Liver (tissue), 9 donors: ENCODE results near the gene NFIB. TPM values are rescaled to one million over a fixed set of nuclear protein-coding genes. Genes with fewer than 3 reads are reported as not detected.

Experiments
- DNase-seq: peaks from one replicate; pipeline ENCODE4 v3.0.0-alpha.2; 2017; ENCODE audit warnings: low spot score
- H3K27ac ChIP-seq, 2 donors: one replicate each; pipeline ENCODE4 v1.7.0; 2013; ENCODE audit warnings: inconsistent platforms in 2 of 2, low read length in 2 of 2, control low read depth in 1 of 2, low read depth in 1 of 2, mild to moderate bottlenecking in 1 of 2
- H3K27me3 ChIP-seq, 4 donors: one replicate each; pipeline versions ENCODE4 v1.6.1 to v1.7.0; 2013; ENCODE audit warnings: low read length in 3 of 4, inconsistent platforms in 1 of 4, mild to moderate bottlenecking in 1 of 4, moderate library complexity in 1 of 4; ENCODE audit not compliant: control insufficient read depth in 4 of 4, insufficient read depth in 4 of 4
- H3K36me3 ChIP-seq, 4 donors: one replicate each; pipeline versions ENCODE4 v1.6.1 to v1.7.0; 2013; ENCODE audit warnings: low read length in 3 of 4, mild to moderate bottlenecking in 3 of 4, low read depth in 1 of 4, moderate library complexity in 1 of 4; ENCODE audit not compliant: control insufficient read depth in 4 of 4, insufficient read depth in 3 of 4
- H3K4me1 ChIP-seq, 4 donors: one replicate each; pipeline versions ENCODE4 v1.6.1 to v1.7.0; 2013; ENCODE audit warnings: low read length in 3 of 4, mild to moderate bottlenecking in 3 of 4, moderate library complexity in 1 of 4; ENCODE audit not compliant: control insufficient read depth in 4 of 4, insufficient read depth in 4 of 4
- H3K4me3 ChIP-seq, 3 donors: one replicate each; pipeline versions ENCODE4 v1.6.1 to v1.7.0; 2013; ENCODE audit warnings: low read length in 3 of 3, control low read depth in 1 of 3, low read depth in 1 of 3, mild to moderate bottlenecking in 1 of 3
- H3K9ac ChIP-seq, 2 donors: one replicate each; pipeline ENCODE4 v1.7.0; 2013; ENCODE audit warnings: low read length in 2 of 2, mild to moderate bottlenecking in 2 of 2, moderate library complexity in 2 of 2, control low read depth in 1 of 2, low read depth in 1 of 2
- H3K9me3 ChIP-seq, 4 donors: one replicate each; pipeline versions ENCODE4 v1.6.1 to v1.7.0; 2013; ENCODE audit warnings: low read length in 3 of 4; ENCODE audit not compliant: control insufficient read depth in 4 of 4
- ATF3 ChIP-seq: IDR thresholded peaks from 2 replicates; pipeline ENCODE4 v1.6.1; 2016; ENCODE audit warnings: antibody characterized with exemption
- CTCF ChIP-seq: fragments of 150-350 bp; IDR thresholded peaks from 2 replicates; pipeline ENCODE4 v1.5.1; 2017; ENCODE audit warnings: improper control_type of control experiment, low read depth, low read length; ENCODE audit not compliant: missing input control
- EGR1 ChIP-seq, 2 donors: IDR thresholded peaks; 2 replicates each; pipeline ENCODE4 v1.6.1; 2016 to 2018; ENCODE audit warnings: antibody characterized with exemption in 2 of 2, low read depth in 2 of 2
- FOXA1 ChIP-seq: IDR thresholded peaks from 2 replicates; pipeline ENCODE4 v1.6.1; 2016; ENCODE audit warnings: antibody characterized with exemption
- FOXA2 ChIP-seq: IDR thresholded peaks from 2 replicates; pipeline ENCODE4 v1.6.1; 2016; ENCODE audit warnings: antibody characterized with exemption
- GABPA ChIP-seq, 2 donors: IDR thresholded peaks in 1 of 2; conservative IDR thresholded peaks in 1 of 2; 2 replicates each; pipeline ENCODE4 v1.6.1; 2016; ENCODE audit warnings: antibody characterized with exemption in 2 of 2, mild to moderate bottlenecking in 1 of 2, moderate library complexity in 1 of 2
- HNF4A ChIP-seq, 2 donors: conservative IDR thresholded peaks; 2 replicates each; pipeline ENCODE4 v1.6.1; 2016; ENCODE audit warnings: antibody characterized with exemption in 2 of 2, mild to moderate bottlenecking in 2 of 2
- JUND ChIP-seq, 2 donors: IDR thresholded peaks; 2 replicates each; pipeline ENCODE4 v1.6.1; 2016; ENCODE audit warnings: antibody characterized with exemption in 2 of 2
- MAX ChIP-seq: IDR thresholded peaks from 2 replicates; pipeline ENCODE4 v1.6.1; 2016; ENCODE audit warnings: antibody characterized with exemption
- NR2F2 ChIP-seq: IDR thresholded peaks from 2 replicates; pipeline ENCODE4 v1.6.1; 2016; ENCODE audit warnings: antibody characterized with exemption
- RAD21 ChIP-seq, 2 donors: IDR thresholded peaks; 2 replicates each; pipeline ENCODE4 v1.6.1; 2016; ENCODE audit warnings: antibody characterized with exemption in 2 of 2, mild to moderate bottlenecking in 2 of 2
- RXRA ChIP-seq, 2 donors: IDR thresholded peaks; 2 replicates each; pipeline ENCODE4 v1.6.1; 2017 to 2018; ENCODE audit warnings: antibody characterized with exemption in 2 of 2, mild to moderate bottlenecking in 1 of 2
- SP1 ChIP-seq: IDR thresholded peaks from 2 replicates; pipeline ENCODE4 v1.6.1; 2018; ENCODE audit warnings: antibody characterized with exemption, mild to moderate bottlenecking
- TAF1 ChIP-seq: conservative IDR thresholded peaks from 2 replicates; pipeline ENCODE4 v1.6.1; 2016; ENCODE audit warnings: antibody characterized with exemption, mild to moderate bottlenecking
- YY1 ChIP-seq: IDR thresholded peaks from 2 replicates; pipeline ENCODE4 v1.6.1; 2016; ENCODE audit warnings: antibody characterized with exemption, mild to moderate bottlenecking
- ZBTB33 ChIP-seq: IDR thresholded peaks from 2 replicates; pipeline ENCODE4 v1.6.1; 2016; ENCODE audit warnings: antibody characterized with exemption
- WGBS: extraction: QIAGEN DNeasy Blood & Tissue Kit; methylation state at CpG from one replicate; pipeline ENCODE4 v1.1.7; 2013; 5-methylcytosine and 5-hydroxymethylcytosine counted together
- polyA plus RNA-seq, 2 donors: library from polyadenylated mRNA; stranded (reverse) in 1 of 2; unstranded in 1 of 2; fragments of 200-250 nt in 1 of 2; fragments of >200 nt in 1 of 2; fragmentation: Nextera tagmentation in 1 of 2; extraction: Ambion mirVana in 1 of 2; gene quantifications; one replicate each; pipeline versions ENCODE4 v1.2.1 to v1.2.3, GENCODE V29; 2013 to 2015
- total RNA-seq, 2 donors: library from RNA; depleted of rRNA; stranded (reverse); fragments of >200 nt; gene quantifications; one replicate each; pipeline ENCODE4 v1.2.3, GENCODE V29; 2014
- donor health status: healthy.
- donor health status: healthy.
- donor health status: healthy.
- donor health status: healthy.
- donor health status: healthy.

NFIB gene
- total and polyA plus RNA-seq, 4 donors, result 3.2 to 23.2 (median 8.0) TPM

GRCh38 chr9:14158136-14158813 lies 155.7 kb downstream of the NFIB start:
- H3K9me3 ChIP-seq, result no peaks in the 10 kb centered on the region
- H3K27ac ChIP-seq, result no peak overlapping the region
- H3K36me3 ChIP-seq, result peaks cover 0 to 2% (median 0%) of the 10 kb centered on the region in 4 donors
- no peak for DNase-seq
- TF ChIP-seq NR2F2 (no peak), FOXA1 (no peak), CTCF (no peak), ATF3 (no peak), RXRA (IDR thresholded peaks at IDR 0.05) (no peak), JUND (IDR thresholded peaks at IDR 0.05) (no peak), HNF4A (conservative IDR thresholded peaks at IDR 0.05) (no peak), TAF1 (no peak), YY1 (no peak)
- WGBS, result 83% methylated on average over 2 of the region's 2 CpGs
- H3K4me1 ChIP-seq, result peaks cover 0 to 7% (median 1%) of the 10 kb centered on the region in 4 donors
- no peaks in the 10 kb centered on the region for H3K27me3 ChIP-seq
- no peak overlapping the region for H3K4me3 ChIP-seq
- H3K9ac ChIP-seq, result no peak overlapping the region

- H3K9ac ChIP-seq, result no peak overlapping the region
- H3K4me1 ChIP-seq, result peaks cover 0 to 7% (median 1%) of the 10 kb centered on the region in 4 donors
- DNase-seq, result no peak
- peaks cover 0 to 3% (median 0%) of the 10 kb centered on the region in 4 donors for H3K36me3 ChIP-seq
- H3K4me3 ChIP-seq, result no peak overlapping the region
- H3K27ac ChIP-seq, result no peak overlapping the region
- WGBS, result 97% methylated on average over 4 of the region's 4 CpGs
- no peaks in the 10 kb centered on the region for H3K9me3 ChIP-seq
- no peaks in the 10 kb centered on the region for H3K27me3 ChIP-seq
- no peak for TF ChIP-seq NR2F2
- TF ChIP-seq YY1, result no peak
These were observed 156.8 kb downstream of the NFIB start for GRCh38 chr9:14157191-14157590.

GRCh38 chr9:14156046-14156445 lies 157.9 kb downstream of the NFIB start:
- Histone ChIP-seq H3K27ac (no peak overlapping the region), H3K4me1 (peaks cover 0 to 4% (median 1%) of the 10 kb centered on the region in 4 donors), H3K36me3 (peaks cover 0 to 3% (median 0%) of the 10 kb centered on the region in 4 donors), H3K9me3 (no peaks in the 10 kb centered on the region), H3K9ac (no peak overlapping the region), H3K27me3 (no peaks in the 10 kb centered on the region), H3K4me3 (no peak overlapping the region)
- DNase-seq, result no peak
- WGBS, result 73% methylated on average over 6 of the region's 6 CpGs
- TF ChIP-seq MAX (no peak), EGR1 (IDR thresholded peaks at IDR 0.05; ENCODE audit: low read depth in 2 of 2) (no peak), NR2F2 (no peak), RXRA (IDR thresholded peaks at IDR 0.05) (no peak), FOXA2 (no peak), HNF4A (conservative IDR thresholded peaks at IDR 0.05) (no peak), GABPA (IDR thresholded peaks at IDR 0.05 in 1 of 2, conservative IDR thresholded peaks at IDR 0.05 in 1 of 2) (no peak), YY1 (no peak), ATF3 (no peak), CTCF (no peak), ZBTB33 (no peak), SP1 (no peak), RAD21 (IDR thresholded peaks at IDR 0.05) (no peak), FOXA1 (no peak)
